HG02642 (cell line): Measurements from ENCODE around the gene LDLR.
"Not testable (repeated sequence)": the region's sequence is repeated elsewhere in the genome, so short reads cannot be mapped to it uniquely, and the experiment has no call there.

Experiments
- ATAC-seq: cut with Tn5 transposase; IDR thresholded peaks from one replicate; pipeline ENCODE4 v1.9.1; 2021; ENCODE audit warnings: mild to moderate bottlenecking; ENCODE audit not compliant: unreplicated experiment, poor library complexity

LDLR gene

DNA sequence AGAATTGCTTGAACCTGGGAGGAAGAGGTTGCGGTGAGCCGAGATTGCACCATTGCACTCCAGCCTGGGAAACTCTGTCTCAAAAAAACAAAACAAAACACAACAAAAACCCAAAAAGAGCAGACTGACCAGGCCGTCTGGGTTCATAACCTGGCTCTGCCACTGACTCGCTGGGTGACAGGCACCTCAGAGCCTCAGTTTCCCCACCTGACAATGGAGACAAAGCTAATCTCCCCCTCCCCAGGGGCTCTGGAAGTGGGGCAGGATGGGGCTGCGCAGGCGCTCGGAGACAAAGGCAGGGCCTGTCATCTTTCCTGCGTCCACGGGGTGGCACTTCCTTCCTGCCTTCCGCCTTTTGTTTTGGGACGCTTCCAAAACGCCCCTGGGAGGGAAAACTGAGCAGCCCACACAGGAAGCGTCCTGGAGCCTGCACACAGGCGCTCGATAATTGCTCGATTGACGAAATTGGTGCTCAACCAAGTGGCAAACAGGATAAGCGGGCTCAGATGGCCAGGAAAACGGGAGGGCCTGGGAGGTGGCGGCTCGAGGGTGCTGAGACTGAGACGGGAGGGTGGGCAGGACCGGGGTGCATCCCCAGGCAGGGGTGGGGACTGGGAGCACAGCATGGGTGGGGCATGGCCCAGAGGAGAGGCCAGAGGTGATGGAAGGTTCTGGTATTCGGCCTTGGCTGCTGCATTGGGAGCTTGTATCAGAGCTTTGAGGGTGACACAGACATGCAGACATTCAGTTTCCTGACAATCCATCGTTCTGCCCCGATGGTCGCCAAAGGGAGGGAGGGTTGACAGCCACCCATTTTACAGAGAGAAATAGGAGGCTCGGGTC, 48.5 kb downstream of the LDLR start:
- no peak for ATAC-seq

DNA sequence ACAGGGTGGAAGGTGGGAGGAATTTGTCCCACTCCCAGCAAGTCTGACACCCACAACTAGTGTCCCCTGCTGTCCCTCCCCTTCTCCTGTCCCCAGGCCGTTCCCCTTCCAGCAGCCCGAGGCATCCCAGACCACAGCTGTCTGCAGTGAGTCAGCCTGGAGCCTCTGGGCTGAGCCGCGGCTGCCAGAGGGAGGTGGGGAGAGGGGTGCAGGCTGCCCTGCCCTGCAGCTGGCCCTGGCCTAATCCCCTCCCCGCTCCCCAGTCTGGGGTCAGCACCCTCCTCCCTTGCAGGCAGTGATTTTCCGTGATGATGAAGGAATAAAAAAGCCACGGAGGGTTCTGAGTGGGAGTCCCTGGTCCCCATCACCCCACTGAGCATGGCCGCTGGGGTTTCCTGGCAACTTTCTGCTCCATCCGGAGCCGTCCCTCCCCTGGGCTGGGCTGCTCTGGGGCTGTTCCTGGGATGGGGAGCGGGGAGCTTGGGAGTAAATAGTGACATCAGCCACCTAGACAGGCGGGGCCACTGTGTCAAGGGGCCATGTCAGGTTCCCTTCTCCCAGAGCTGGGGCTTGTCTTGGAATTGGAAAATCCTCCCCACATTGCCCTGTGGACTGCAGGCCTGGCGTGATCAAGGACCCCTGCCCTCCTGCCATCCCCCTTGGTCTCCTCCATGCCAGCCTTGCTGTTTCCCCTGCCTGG, 49.5 kb downstream of the LDLR start:
- ATAC-seq = no peak

DNA sequence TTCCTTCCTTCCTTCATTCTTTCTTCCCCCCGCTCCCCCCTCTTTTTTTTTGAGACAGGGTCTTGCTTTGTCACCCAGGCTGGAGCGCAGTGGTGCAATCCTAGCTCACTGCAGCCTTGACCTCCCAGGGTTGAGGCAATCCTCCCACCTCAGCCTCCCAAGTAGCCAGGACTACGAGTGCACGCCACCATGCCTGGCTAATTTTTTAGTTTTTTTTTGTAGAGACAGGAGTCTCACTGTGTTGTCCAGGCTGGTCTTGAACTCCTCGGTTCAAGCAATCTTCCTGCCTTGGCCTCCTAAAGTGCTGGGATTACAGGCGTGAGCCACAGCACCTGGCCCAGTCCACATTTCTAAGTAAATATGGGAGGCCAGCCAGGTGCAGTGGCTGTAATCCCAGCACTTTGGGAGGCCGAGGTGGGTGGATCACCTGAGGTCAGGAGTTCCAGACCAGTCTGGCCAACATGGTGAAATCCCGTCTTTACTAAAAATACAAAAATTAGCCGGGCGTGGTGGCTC, 50.8 kb downstream of the LDLR start:
- ATAC-seq = not testable (repeated sequence)

- no peak for ATAC-seq
Measured at GRCh38 chr19:11140896-11141295, 51.6 kb downstream of the LDLR start.

GRCh38 chr19:11141937-11142527, 52.8 kb downstream of the LDLR start:
- ATAC-seq = no peak

DNA sequence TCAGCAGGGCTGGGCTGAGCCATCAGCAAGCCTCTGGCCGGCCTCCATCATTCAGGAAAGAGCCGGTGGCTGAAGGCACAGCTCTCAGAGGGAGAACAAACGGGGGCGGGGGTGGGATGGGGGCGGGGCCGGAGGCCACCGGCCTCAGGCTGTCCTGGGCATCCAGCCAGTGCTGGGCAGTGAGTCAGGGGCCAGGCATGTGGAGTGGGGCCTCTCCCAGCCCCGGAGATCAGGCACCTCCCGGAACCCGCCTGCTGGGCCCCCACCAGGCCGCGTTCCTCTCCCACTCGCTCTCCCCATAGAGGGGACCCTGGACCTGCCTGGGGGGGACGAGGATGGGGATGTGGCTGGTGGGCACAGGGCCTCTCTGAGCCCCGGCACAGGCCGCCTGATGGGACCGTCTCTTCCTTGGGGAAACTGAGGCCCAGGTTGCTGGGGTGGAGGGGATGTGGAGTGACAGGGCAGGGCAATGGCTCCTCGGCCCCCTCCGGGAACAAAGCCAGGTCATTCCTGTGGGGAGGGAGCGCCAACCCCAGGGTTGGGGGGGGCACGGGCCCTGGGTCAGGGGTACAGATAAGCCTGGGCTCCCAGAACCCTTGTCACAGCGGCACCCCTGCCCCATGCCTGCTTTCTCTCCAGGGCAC, 53.4 kb downstream of the LDLR start:
- no peak for ATAC-seq

DNA sequence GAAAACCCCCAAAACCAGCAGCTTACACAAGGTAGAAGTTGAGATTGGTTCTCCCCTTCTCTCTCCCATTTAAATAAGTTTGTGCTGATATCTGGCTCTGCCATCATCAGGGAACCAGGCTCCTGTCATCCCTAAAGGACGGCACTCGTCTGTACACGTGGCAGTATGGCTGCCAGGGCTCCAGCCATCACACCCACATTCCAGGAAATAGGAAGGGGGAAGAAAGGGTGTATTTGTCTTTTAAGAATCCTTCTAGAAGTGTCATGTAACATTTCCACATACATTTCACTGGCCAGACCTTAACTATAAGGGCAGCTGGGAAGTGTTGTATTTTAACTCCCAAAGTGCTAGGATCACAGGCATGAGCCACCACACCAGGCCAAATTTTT, 56.3 kb downstream of the LDLR start:
- no peak for ATAC-seq

- ATAC-seq = no peak
Measured at GRCh38 chr19:11148001-11148400, 58.7 kb downstream of the LDLR start.

GRCh38 chr19:11151181-11151580, 61.9 kb downstream of the LDLR start:
- ATAC-seq = no peak

- ATAC-seq = no peak
Measured at GRCh38 chr19:11152318-11153062, 63.2 kb downstream of the LDLR start.

- no peak for ATAC-seq
Measured at GRCh38 chr19:11154683-11155047, 65.4 kb downstream of the LDLR start.

DNA sequence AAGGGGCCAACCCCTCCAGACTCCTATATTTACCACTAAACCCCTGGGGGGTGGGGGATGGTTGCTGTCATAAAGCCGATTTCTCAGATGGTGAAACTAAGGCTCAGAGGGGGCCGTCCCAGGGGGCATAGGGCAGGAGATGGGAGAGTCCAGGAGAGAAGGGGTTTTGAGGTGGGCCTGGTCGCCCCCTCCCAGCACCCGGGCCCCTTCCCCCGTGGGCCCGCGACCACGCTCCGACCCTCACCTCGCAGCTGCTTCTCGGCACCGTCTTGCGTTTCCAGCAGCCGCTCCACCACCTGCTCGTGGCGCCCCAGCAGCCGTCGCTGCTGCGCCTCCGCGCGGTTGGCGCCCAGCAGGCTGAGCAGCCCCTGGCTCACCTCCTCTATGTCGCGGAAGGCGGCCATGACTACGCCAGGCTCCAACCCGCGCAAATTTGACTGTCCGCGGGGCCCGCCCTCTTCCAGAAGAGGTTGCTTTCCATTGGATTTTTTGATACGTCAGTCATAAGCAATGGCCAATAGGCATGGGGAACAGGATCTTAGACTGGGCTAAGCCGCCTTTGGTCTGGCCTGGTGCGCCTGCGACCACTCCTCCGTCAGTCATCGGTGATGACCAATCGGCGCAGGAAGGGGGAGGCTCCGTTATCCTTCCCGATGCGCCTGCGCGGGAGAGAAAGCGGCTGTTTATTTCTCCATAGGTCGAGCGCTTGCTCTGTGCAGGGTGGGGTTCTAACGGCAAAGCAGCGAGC, 66.3 kb downstream of the LDLR start, which contains the start of gene SPC24:
SPC24 (minus strand) TSS at position 410 of the 748 bp plus-strand sequence; CDS start at position 404, 6 bp downstream.
- peak; percentile 97 for ATAC-seq

DNA sequence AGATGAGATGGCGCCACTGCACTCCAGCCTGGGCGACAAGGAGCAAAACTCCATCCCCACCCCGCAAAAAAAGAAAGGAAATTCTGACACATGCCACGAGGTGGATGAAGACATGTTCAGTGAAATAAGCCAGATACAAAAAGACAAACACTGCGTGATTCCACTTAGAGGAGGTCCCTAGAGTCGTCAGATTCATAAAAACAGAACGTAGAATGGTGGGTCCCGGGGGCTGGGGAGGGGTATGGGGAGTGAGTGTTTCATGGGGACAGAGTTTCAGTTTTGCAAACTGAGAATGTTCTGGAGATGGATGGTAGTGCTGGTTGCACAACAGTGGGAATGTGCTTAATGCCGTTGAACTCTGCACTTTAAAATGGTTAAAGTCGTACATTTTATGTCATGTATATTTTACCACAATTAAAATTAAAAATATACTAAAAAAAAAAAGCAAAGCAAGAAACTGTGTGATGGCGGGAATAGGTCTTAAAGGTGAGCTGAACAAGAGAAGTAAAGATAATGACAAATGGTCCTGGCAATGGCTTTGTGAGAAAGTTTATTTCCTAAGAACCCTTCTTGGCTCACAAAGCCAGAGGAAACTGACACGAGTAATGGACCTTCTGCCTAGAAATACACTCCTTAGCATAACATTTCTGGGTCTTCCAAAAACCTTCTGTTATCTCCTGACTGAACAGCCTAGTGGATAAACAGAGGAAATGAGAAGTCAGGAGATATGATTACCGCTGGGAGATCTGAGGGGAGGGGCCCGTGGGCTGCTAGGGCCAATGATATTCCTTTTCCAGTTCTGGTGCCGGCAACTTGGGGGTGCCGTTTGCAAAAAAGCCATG, 70.6 kb downstream of the LDLR start:
- ATAC-seq = no peak

- not testable (repeated sequence) for ATAC-seq
Measured at GRCh38 chr19:11160440-11160768, 71.1 kb downstream of the LDLR start.

- no peak for ATAC-seq
Measured at GRCh38 chr19:11164296-11164695, 75.0 kb downstream of the LDLR start.

DNA sequence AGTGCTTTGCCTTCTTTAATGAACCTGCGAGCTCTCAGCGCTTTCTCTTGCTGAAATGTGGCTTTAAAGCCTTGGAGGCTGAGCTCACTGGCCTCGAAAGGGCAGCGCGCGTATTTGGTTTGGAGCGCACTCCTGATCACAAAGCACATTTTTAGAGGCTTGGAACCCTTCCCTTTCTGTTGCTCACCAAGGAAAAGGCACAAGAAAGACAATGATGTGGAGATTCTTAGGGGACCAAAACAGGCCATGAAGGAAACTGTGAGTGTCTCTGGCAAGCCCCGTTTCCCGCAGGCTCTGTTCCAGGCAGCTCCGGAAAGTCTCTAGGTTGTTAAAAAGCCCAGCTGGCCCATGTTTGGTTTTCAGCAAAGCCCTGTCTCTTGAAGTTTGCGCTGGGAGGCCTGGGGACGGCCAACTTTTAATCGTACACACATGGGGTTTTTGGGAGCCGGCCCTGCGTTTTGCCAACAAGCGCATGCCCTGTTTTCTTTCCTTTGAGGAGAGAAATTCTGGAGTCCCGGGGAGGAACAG, 75.7 kb downstream of the LDLR start:
- no peak for ATAC-seq

DNA sequence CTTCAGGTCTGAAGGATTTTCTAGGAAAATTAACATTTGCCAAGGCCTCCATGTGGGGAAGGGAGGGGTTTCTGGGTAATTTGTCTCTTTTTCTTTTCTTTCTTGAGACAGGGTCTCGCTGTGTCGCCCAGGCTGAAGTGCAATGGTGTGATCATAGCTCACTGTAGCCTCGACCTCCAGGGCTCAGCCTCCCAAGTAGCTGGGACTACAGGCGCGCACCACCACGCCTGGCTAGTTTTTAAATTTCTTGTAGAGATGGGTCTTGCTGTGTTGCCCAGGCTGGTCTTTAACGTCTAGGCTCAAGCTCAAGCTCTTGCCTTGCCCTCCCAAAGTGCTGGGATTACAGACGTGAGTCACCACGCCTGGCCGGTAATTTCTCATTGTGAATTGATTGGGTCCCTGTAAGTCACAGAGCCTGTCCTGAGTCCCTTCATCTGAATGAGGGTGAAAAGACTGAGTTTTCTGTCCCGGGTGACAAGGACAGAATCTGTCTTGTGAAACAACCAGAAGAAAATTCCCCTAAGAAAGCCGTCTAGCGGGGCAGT, 76.3 kb downstream of the LDLR start:
- no peak for ATAC-seq
